Loucy (cell line): ENCODE results near the gene ATRNL1.

ENCODE experiments used
- H2AFZ ChIP-seq: fragments of 200-600 bp; sonication (generic); 2 replicates; pipeline ENCODE4 v1.6.0; 2016; ENCODE audit warnings: antibody characterized with exemption, mild to moderate bottlenecking, low read length, moderate library complexity
- H3F3A ChIP-seq: fragments of 200-600 bp; 2 replicates; pipeline ENCODE4 v1.6.0; 2016; ENCODE audit warnings: antibody characterized with exemption, low read depth, mild to moderate bottlenecking
- H3K27me3 ChIP-seq: fragments of 200-600 bp; sonication (generic); 2 replicates; pipeline ENCODE4 v1.6.1; 2014; ENCODE audit warnings: low read length, mild to moderate bottlenecking; ENCODE audit not compliant: insufficient read depth, poor library complexity, severe bottlenecking
- H3K36me3 ChIP-seq: fragments of 200-600 bp; sonication (generic); 2 replicates; pipeline ENCODE4 v1.6.1; 2016; ENCODE audit warnings: low read length; ENCODE audit not compliant: insufficient read depth
- H3K4me1 ChIP-seq: fragments of 200-600 bp; sonication (generic); 2 replicates; pipeline ENCODE4 v1.5.1; 2014; ENCODE audit warnings: low read length, mild to moderate bottlenecking; ENCODE audit not compliant: insufficient read depth, poor library complexity, severe bottlenecking
- H3K4me2 ChIP-seq: fragments of 200-600 bp; sonication (generic); 2 replicates; pipeline ENCODE4 v1.6.0; 2014; ENCODE audit warnings: antibody characterized with exemption, low read length, low read depth, mild to moderate bottlenecking; ENCODE audit not compliant: poor library complexity, severe bottlenecking
- H3K4me3 ChIP-seq: fragments of 200-600 bp; sonication (generic); 2 replicates; pipeline ENCODE4 v1.5.1; 2014; ENCODE audit warnings: low read length, mild to moderate bottlenecking, mixed read lengths; ENCODE audit not compliant: poor library complexity, severe bottlenecking
- H3K79me2 ChIP-seq: fragments of 200-600 bp; sonication (generic); 2 replicates; pipeline ENCODE4 v1.6.1; 2014; ENCODE audit warnings: low read length; ENCODE audit not compliant: insufficient read depth
- H3K9ac ChIP-seq: fragments of 200-600 bp; sonication (generic); 2 replicates; pipeline ENCODE4 v1.6.0; 2014; ENCODE audit warnings: mild to moderate bottlenecking, low read depth, low read length, moderate library complexity; ENCODE audit not compliant: poor library complexity, severe bottlenecking
- H3K9me2 ChIP-seq: fragments of 200-600 bp; sonication (generic); replicated peaks from 2 replicates; pipeline ENCODE4 v1.6.1; 2016; ENCODE audit warnings: low read depth, low read length, mixed read lengths
- H3K9me3 ChIP-seq: fragments of 200-600 bp; sonication (generic); 2 replicates; pipeline ENCODE4 v1.6.1; 2014; ENCODE audit warnings: mild to moderate bottlenecking, antibody characterized with exemption, low read length, low read depth; ENCODE audit not compliant: insufficient read depth
- H4K20me1 ChIP-seq: fragments of 200-600 bp; sonication (generic); 2 replicates; pipeline ENCODE4 v1.6.0; 2014; ENCODE audit warnings: antibody characterized with exemption, low read length, mild to moderate bottlenecking; ENCODE audit not compliant: insufficient read depth, poor library complexity, severe bottlenecking
- EZH2phosphoT487 ChIP-seq: fragments of 200-600 bp; IDR thresholded peaks from 2 replicates; pipeline ENCODE4 v1.6.1; 2018; ENCODE audit warnings: antibody characterized with exemption, mild to moderate bottlenecking, moderate library complexity, borderline replicate concordance
- TF ChIP-seq, protein P1 (sequence below): fragments of 200-600 bp; sonication (generic); conservative IDR thresholded peaks from 2 replicates; pipeline ENCODE4 v1.5.1; 2014; ENCODE audit warnings: mild to moderate bottlenecking, antibody characterized with exemption, low read length

ATRNL1 gene

DNA sequence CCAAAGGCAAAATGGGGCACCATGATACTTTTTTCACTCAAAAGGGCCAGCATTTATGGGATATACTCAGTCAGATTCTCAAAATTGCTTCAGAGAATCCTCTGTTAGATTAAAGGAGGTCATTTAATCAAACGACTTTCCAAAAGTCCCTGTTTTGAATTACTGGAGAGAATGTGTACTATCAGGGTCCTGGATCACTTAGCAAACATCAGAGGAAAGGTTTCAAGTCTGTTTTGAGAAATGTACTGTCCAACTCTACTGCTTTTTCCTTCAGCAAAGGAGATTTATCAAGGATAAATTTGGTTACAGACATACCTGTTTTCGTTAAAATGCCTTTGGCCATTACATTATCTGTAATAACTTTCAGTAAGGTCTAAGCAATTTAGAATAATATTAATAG lies 838.9 kb downstream of the ATRNL1 start:
- Histone ChIP-seq H3F3A (no peaks in the 10 kb centered on the region), H3K9me2 (no peaks in the 10 kb centered on the region), H3K27me3 (no peaks in the 10 kb centered on the region), H3K9me3 (no peaks in the 10 kb centered on the region), H2AFZ (no peak overlapping the region), H3K4me1 (peaks cover 14% of the 10 kb centered on the region), H3K36me3 (no peaks in the 10 kb centered on the region), H4K20me1 (no peaks in the 10 kb centered on the region), H3K4me2 (no peak overlapping the region), H3K4me3 (no peak overlapping the region), H3K9ac (no peak overlapping the region), H3K79me2 (no peaks in the 10 kb centered on the region)
- TF ChIP-seq, protein P1, sequence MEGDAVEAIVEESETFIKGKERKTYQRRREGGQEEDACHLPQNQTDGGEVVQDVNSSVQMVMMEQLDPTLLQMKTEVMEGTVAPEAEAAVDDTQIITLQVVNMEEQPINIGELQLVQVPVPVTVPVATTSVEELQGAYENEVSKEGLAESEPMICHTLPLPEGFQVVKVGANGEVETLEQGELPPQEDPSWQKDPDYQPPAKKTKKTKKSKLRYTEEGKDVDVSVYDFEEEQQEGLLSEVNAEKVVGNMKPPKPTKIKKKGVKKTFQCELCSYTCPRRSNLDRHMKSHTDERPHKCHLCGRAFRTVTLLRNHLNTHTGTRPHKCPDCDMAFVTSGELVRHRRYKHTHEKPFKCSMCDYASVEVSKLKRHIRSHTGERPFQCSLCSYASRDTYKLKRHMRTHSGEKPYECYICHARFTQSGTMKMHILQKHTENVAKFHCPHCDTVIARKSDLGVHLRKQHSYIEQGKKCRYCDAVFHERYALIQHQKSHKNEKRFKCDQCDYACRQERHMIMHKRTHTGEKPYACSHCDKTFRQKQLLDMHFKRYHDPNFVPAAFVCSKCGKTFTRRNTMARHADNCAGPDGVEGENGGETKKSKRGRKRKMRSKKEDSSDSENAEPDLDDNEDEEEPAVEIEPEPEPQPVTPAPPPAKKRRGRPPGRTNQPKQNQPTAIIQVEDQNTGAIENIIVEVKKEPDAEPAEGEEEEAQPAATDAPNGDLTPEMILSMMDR = no peak
- no peak for TF ChIP-seq EZH2phosphoT487

DNA sequence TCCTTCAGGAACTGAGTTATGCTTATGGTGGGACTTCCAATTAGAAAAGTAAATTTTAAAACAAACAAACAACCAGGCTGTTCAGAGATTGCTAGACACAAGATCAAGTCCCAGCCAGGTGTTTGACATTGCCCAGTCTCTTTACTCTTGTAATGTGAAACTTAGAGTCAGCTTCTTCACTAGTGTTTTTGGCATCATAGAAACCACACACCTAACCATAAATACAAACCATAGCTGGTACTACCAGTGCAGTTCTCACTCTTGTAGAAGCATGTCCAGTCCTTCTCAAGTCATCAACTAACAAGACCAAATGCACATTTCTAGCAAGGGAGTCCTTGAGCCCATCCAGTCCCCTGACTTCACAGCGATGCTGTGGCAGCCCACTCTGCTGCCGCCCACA lies 839.9 kb downstream of the ATRNL1 start:
- Histone ChIP-seq H3K9ac (no peak overlapping the region), H3K4me2 (no peak overlapping the region), H3K4me3 (no peak overlapping the region), H3K79me2 (no peaks in the 10 kb centered on the region), H3F3A (no peaks in the 10 kb centered on the region), H3K36me3 (no peaks in the 10 kb centered on the region), H3K27me3 (no peaks in the 10 kb centered on the region), H3K9me2 (no peaks in the 10 kb centered on the region), H2AFZ (no peak overlapping the region), H3K4me1 (peaks cover 6% of the 10 kb centered on the region), H4K20me1 (no peaks in the 10 kb centered on the region), H3K9me3 (no peaks in the 10 kb centered on the region)
- TF ChIP-seq, protein P1 = no peak
- no peak for TF ChIP-seq EZH2phosphoT487

DNA sequence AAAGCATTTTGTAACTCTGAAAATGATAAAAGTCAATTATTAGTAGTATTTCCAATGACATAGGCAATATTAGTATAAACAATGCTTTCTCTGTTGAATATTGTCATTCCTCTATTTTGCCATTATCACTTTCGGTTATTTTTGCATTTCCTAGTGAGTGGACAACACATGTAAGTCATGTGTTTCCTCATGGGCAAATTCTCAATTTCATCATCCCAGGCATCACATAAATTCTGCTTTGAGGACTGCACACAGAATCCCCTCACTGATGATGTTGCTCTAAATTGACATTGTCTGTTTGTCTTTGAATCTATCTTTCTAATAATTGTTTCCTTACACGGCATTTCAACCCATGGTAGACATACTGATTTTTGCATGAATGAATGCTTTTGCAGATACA lies 842.6 kb downstream of the ATRNL1 start:
- Histone ChIP-seq H3K79me2 (no peaks in the 10 kb centered on the region), H3K4me3 (no peak overlapping the region), H3K9me2 (no peaks in the 10 kb centered on the region), H3K9me3 (peaks cover 18% of the 10 kb centered on the region; the same call in 1 of the 2 replicates), H3F3A (no peaks in the 10 kb centered on the region), H3K9ac (no peak overlapping the region), H3K4me1 (peaks cover 19% of the 10 kb centered on the region), H3K4me2 (no peak overlapping the region), H3K27me3 (no peaks in the 10 kb centered on the region), H3K36me3 (no peaks in the 10 kb centered on the region; the same call in 1 of the 2 replicates), H2AFZ (no peak overlapping the region), H4K20me1 (no peaks in the 10 kb centered on the region)
- TF ChIP-seq, protein P1 = no peak
- TF ChIP-seq EZH2phosphoT487 = no peak
